WTC11 (cell line): ENCODE data around the gene CLIP1. TPM values are rescaled to one million over a fixed set of nuclear protein-coding genes. Genes with fewer than 3 reads are reported as not detected.
A peak's percentile ranks its signal among the peaks of the same experiment; 100 is the strongest.
"Not testable (repeated sequence)": the region's sequence is repeated elsewhere in the genome, so short reads cannot be mapped to it uniquely, and the experiment has no call there.

ENCODE experiments used
- ATAC-seq: fragments of 200-7000 bp; cut with Tn5 transposase; 2 replicates; pipeline ENCODE4 v1.10.0; 2021; ENCODE audit warnings: mild to moderate bottlenecking, moderate library complexity
- CTCF ChIA-PET: fragments of 300-600 bp; sonication (Branson Sonifier 250); formaldehyde crosslinking; loops from one replicate; lab custom pipeline; 2021; ENCODE audit warnings: antibody characterized with exemption; lab: Charles Lee
- POLR2A ChIA-PET: fragments of 350-600 bp; sonication (Branson Sonifier 250); formaldehyde crosslinking; loops from one replicate; lab custom pipeline; 2021; ENCODE audit warnings: antibody characterized with exemption; lab: Charles Lee
- DNase-seq: peaks from one replicate; pipeline ENCODE4 v3.0.0; 2021; ENCODE audit warnings: low spot score
- H3K27ac Mint-ChIP-seq: 2 replicates; pipeline ENCODE4 v1.8.0; 2021; ENCODE audit warnings: mixed read lengths
- H3K27me3 Mint-ChIP-seq: 2 replicates; pipeline ENCODE4 v1.8.0; 2021; ENCODE audit warnings: low read depth, mild to moderate bottlenecking, moderate library complexity, mixed read lengths
- H3K36me3 Mint-ChIP-seq: 2 replicates; pipeline ENCODE4 v1.8.0; 2021; ENCODE audit warnings: mixed read lengths
- H3K4me1 Mint-ChIP-seq: 2 replicates; pipeline ENCODE4 v1.8.0; 2022; ENCODE audit warnings: mixed read lengths
- H3K4me3 Mint-ChIP-seq: 2 replicates; pipeline ENCODE4 v1.8.0; 2021; ENCODE audit warnings: mild to moderate bottlenecking, moderate library complexity, mixed read lengths
- H3K9me3 Mint-ChIP-seq: 2 replicates; pipeline ENCODE4 v1.8.0; 2021; ENCODE audit warnings: mixed read lengths
- ATF1 ChIP-seq: sonication (generic); formaldehyde crosslinking; IDR thresholded peaks from 2 replicates; pipeline ENCODE4 v1.8.1; 2023; ENCODE audit warnings: mild to moderate bottlenecking, moderate library complexity, missing genetic modification reagents
- ATF3 ChIP-seq: sonication (generic); formaldehyde crosslinking; conservative IDR thresholded peaks from 2 replicates; pipeline ENCODE4 v1.8.1; 2022; ENCODE audit warnings: mild to moderate bottlenecking, missing genetic modification reagents
- CBFB ChIP-seq: sonication (generic); formaldehyde crosslinking; IDR thresholded peaks from 2 replicates; pipeline ENCODE4 v1.8.1; 2022; ENCODE audit warnings: mild to moderate bottlenecking, low read depth, missing genetic modification reagents
- CTCF ChIP-seq: fragments of 200-600 bp; IDR thresholded peaks from 2 replicates; pipeline ENCODE4 v1.8.0; 2022; ENCODE audit warnings: antibody characterized with exemption
- E2F4 ChIP-seq: sonication (generic); formaldehyde crosslinking; IDR thresholded peaks from 2 replicates; pipeline ENCODE4 v1.8.1; 2022; ENCODE audit warnings: low read depth, mild to moderate bottlenecking, moderate library complexity, missing genetic modification reagents, borderline replicate concordance
- FOXK1 ChIP-seq: sonication (generic); formaldehyde crosslinking; IDR thresholded peaks from 2 replicates; pipeline ENCODE4 v1.8.0; 2022; ENCODE audit warnings: mild to moderate bottlenecking, moderate library complexity, missing genetic modification reagents
- GABPB1 ChIP-seq: sonication (generic); formaldehyde crosslinking; IDR thresholded peaks from 2 replicates; pipeline ENCODE4 v1.8.1; 2023; ENCODE audit warnings: mild to moderate bottlenecking, missing genetic modification reagents
- GTF2I ChIP-seq: fragments of 250-450 bp; sonication (Bioruptor Pico); conservative IDR thresholded peaks from 2 replicates; pipeline ENCODE4 v1.4.0; 2021; ENCODE audit warnings: mild to moderate bottlenecking
- IRF1 ChIP-seq: sonication (generic); formaldehyde crosslinking; IDR thresholded peaks from 2 replicates; pipeline ENCODE4 v1.8.0; 2023; ENCODE audit warnings: missing genetic modification reagents
- MAX ChIP-seq: sonication (generic); formaldehyde crosslinking; IDR thresholded peaks from 2 replicates; pipeline ENCODE4 v1.8.0; 2022; ENCODE audit warnings: mild to moderate bottlenecking, missing genetic modification reagents
- NR1H2 ChIP-seq: sonication (generic); formaldehyde crosslinking; IDR thresholded peaks from 2 replicates; pipeline ENCODE4 v1.9.0; 2021; ENCODE audit warnings: mild to moderate bottlenecking, moderate library complexity, missing genetic modification reagents
- SOX15 ChIP-seq: fragments of 250-450 bp; sonication (Bioruptor Pico); IDR thresholded peaks from 2 replicates; pipeline ENCODE4 v1.9.0; 2021; ENCODE audit warnings: mild to moderate bottlenecking
- SP1 ChIP-seq: sonication (generic); formaldehyde crosslinking; conservative IDR thresholded peaks from 2 replicates; pipeline ENCODE4 v1.8.1; 2022; ENCODE audit warnings: missing genetic modification reagents
- USF1 ChIP-seq: sonication (generic); formaldehyde crosslinking; IDR thresholded peaks from 2 replicates; pipeline ENCODE4 v1.8.0; 2022; ENCODE audit warnings: mild to moderate bottlenecking, missing genetic modification reagents
- ZMAT4 ChIP-seq: fragments of 250-450 bp; sonication (Bioruptor Pico); IDR thresholded peaks from 2 replicates; pipeline ENCODE4 v1.9.0; 2021; ENCODE audit warnings: mild to moderate bottlenecking
- ZNF232 ChIP-seq: sonication (generic); formaldehyde crosslinking; IDR thresholded peaks from 2 replicates; pipeline ENCODE4 v1.8.0; 2022; ENCODE audit warnings: mild to moderate bottlenecking, missing genetic modification reagents
- ZNF281 ChIP-seq: sonication (generic); formaldehyde crosslinking; IDR thresholded peaks from 2 replicates; pipeline ENCODE4 v1.8.0; 2023; ENCODE audit warnings: mild to moderate bottlenecking, missing genetic modification reagents
- ZNF396 ChIP-seq: fragments of 250-450 bp; sonication (Bioruptor Pico); IDR thresholded peaks from 2 replicates; pipeline ENCODE4 v1.8.0; 2021; ENCODE audit warnings: mild to moderate bottlenecking, moderate library complexity, borderline replicate concordance
- ZNF423 ChIP-seq: fragments of 250-450 bp; sonication (Bioruptor Pico); IDR thresholded peaks from 2 replicates; pipeline ENCODE4 v2.1.2; 2022; ENCODE audit warnings: mild to moderate bottlenecking, moderate library complexity
- total RNA-seq: library from RNA; stranded (reverse); gene quantifications from 3 replicates; pipeline ENCODE4 v1.2.3, GENCODE V29; 2021

Gene CLIP1
- total RNA-seq, 1 experiment from 2014 or later = 24.9 TPM

GRCh38 chr12:122366685-122367475, 55.6 kb downstream of the CLIP1 start (continued):
- TF ChIP-seq USF1 (CRISPR knock-in tag) (peak; percentile 74; the same call in 1 of the 2 replicates), SOX15 (no peak), E2F4 (CRISPR knock-in tag) (no peak), IRF1 (no peak), ATF1 (CRISPR knock-in tag) (no peak), CTCF (no peak), FOXK1 (CRISPR knock-in tag) (no peak), ATF3 (CRISPR knock-in tag) (peak; percentile 58; the same call in 1 of the 2 replicates), MAX (CRISPR knock-in tag) (peak; percentile 87), ZNF281 (CRISPR knock-in tag) (no peak), GABPB1 (peak; percentile 98), GTF2I (CRISPR knock-in tag) (no peak), ZNF423 (CRISPR knock-in tag) (no peak), ZNF396 (CRISPR knock-in tag) (no peak), SP1 (CRISPR knock-in tag) (no peak)

- H3K36me3 Mint-ChIP-seq, DNase-seq, H3K9me3 Mint-ChIP-seq, ATAC-seq, H3K4me3 Mint-ChIP-seq, CTCF ChIA-PET, H3K27ac Mint-ChIP-seq, POLR2A ChIA-PET, H3K27me3 Mint-ChIP-seq: not testable (repeated sequence)
- H3K4me1 Mint-ChIP-seq = peaks cover 11% of the 10 kb centered on the region
These were observed 57.2 kb downstream of the CLIP1 start for GRCh38 chr12:122365226-122365625.

GRCh38 chr12:122363782-122364181, 58.7 kb downstream of the CLIP1 start:
- H3K27ac Mint-ChIP-seq = no peak overlapping the region
- CTCF ChIA-PET = no interaction called here
- TF ChIP-seq CBFB (no peak), NR1H2 (no peak), ZNF232 (CRISPR knock-in tag) (no peak), ZMAT4 (CRISPR knock-in tag) (no peak)
- H3K27me3 Mint-ChIP-seq = no peaks in the 10 kb centered on the region
- H3K4me3 Mint-ChIP-seq = no peak overlapping the region
- H3K9me3 Mint-ChIP-seq = no peaks in the 10 kb centered on the region
- POLR2A ChIA-PET = no interaction called here
- H3K4me1 Mint-ChIP-seq = peaks cover 11% of the 10 kb centered on the region
- DNase-seq = no peak
- 0 out of 2 replicates have a peak, but pooled peaks cover 8% of the 10 kb centered on the region for H3K36me3 Mint-ChIP-seq
- ATAC-seq = no peak
